Transverse colon (tissue), 4 donors: ENCODE measurements around the gene MAX.

Source experiments
- CTCF ChIP-seq, 5 experiments: fragments of 200-600 bp in 3 of 5; fragments of 450-650 bp in 2 of 5; sonication (generic) in 3 of 5; IDR thresholded peaks; 1 replicate in 2 of 5; 2 replicates in 3 of 5; pipeline ENCODE4 v1.5.1; 2016 to 2017; ENCODE audit warnings: antibody characterized with exemption in 5 of 5, inconsistent platforms in 3 of 5, mild to moderate bottlenecking in 2 of 5, moderate library complexity in 1 of 5
- POLR2AphosphoS5 ChIP-seq, 3 donors: sonication (generic); formaldehyde crosslinking; IDR thresholded peaks; one replicate each; pipeline ENCODE4 v1.6.1; 2016; ENCODE audit warnings: antibody characterized with exemption in 3 of 3

GRCh38 chr14:65041434-65041915, 60.8 kb downstream of the MAX start:
- TF ChIP-seq POLR2AphosphoS5 (IDR thresholded peaks at IDR 0.05), result no peak
- TF ChIP-seq CTCF (IDR thresholded peaks at IDR 0.05), result no peak
